ENCODE measurements around the gene SMIM10L2A.

DNA sequence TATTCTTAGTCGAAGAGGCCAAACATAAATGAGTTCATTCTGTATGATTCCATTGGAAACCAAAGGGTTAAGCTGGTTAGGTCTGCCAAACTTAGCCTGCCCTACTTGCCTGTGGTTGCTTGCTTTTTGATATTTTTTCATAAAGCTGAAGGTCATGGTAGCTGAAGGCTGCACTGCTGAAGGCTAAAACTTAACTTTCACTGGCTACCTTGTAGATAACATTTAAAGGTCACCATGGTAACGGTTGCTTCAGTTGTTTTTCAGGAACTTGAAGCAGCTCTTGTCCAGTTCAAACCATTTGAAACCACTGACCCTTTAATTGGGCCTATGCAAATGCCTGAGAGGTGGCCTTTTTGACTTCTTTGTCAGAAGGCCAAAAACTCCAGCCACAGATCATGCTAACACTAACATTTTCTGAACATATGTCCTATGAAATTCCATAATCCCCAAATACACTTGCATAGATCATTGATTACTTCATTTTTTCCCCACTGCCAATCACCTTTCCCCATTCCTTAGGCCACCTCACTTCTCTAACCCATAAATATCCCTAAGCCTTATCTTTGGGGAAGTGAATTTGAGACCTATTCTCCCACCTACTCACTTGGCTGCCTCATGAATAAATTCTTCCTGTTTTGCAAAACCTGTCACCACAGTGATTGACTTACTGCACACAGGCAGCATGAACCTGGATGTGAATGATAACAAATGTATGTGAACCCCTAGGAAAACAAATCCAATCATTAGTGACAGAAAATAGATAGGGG lies 10.7 kb upstream of the SMIM10L2A start:
- TF ChIP-seq POLR2A (IDR thresholded peaks at IDR 0.05; ENCODE audit: low read depth, low read length) (no peak), POLR2AphosphoS5 (IDR thresholded peaks at IDR 0.05; ENCODE audit: low read depth, low read length) (no peak), TAF1 (IDR thresholded peaks at IDR 0.05; ENCODE audit: borderline replicate concordance, low read depth, low read length) (no peak)
